ACHN (cell line): ENCODE results near the gene CKB.

ENCODE experiments used
- DNase-seq: peaks from one replicate; pipeline ENCODE4 v3.0.0-alpha.2; 2015
- in situ Hi-C: cut with HindIII; loops from 2 replicates; pipeline ENCODE4 v1.10.0; 2017; ENCODE audit warnings: low sequenced_read_pairs, low pct_ligation_motif_present, low pct_unique_long_range_greater_than_20kb

CKB gene

DNA sequence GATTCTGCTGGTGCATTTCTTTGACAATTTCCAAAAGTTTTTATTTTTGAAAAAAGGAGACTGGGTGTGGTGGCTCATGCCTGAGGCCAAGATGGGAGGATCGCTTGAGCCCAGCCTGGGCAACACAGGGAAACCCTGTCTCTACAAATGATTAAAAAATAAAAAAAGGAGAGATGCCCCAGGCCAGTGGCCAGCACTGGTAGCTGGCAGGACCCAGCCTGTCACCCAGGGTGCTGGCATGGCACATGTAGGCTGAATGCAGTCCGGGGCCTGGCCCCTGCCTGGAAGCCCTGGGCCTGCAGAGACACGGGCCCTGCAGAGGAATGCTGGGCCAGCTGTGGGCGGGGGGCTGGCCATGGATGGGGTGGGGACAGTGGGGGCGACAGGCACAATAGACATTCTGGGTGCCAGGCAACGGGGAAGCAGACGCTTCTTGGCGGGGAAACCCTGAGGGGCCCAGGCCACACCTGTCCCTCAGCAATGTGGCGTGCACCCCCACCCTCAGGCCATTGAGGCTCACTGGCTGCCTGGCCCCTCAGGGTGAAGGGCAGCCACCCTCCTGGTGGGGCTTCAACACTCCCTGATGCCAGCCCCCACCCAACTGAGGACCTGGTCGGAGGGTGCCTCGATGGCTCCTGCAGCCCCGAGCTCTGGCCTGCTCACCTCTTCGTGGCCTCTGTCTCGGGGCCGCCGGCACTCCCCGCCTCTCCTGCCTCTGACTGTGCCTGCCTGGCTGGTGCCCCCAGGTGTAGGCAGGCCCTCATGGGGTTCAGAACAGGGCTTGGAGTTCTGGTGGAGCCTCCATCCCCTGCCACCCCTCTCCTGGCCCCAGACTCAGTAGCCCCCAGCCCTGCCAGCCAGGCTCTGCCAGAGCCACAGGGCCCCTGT, 18.4 kb upstream of the CKB start:
- in situ Hi-C loops = no loop called here
- DNase-seq = no peak

DNA sequence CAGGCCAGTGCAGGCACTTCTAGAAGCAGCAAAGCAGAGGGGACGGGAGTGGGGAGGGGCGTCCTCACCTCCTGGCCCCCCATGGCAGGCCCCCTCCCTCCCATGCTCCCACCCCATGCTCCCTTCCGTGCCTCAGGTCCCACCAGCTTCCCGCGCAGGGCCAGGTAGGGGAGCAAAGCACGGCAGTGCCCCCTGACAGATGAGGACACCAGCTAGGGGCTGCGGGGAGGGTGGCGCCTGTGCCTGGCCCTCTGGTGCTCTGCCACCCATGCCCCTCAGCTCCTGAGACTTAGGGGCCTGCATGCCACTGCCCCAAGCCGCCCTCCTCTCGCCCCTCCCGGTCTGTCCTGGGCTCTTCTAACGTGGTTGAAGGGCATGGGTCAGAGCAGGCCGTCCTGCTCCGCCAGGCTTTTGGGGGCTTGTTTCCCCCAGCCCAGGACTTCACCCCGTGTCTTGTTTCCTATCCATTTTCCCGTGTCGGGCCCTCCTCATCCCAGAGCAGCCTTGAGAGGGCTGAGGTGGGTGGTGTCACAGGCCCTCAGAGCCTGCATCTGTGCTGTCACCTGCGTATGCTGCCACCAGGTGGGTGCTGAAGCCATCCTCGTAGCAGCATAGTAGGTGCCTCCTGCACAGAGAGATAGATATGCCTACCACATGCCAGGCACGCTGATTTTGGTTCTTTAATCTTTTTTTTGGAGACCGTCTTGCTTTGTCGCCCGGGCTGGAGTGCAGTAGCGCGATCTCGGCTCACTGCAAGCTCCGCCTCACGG, 16.6 kb upstream of the CKB start:
- no peak for DNase-seq
- in situ Hi-C loops = no loop called here

DNA sequence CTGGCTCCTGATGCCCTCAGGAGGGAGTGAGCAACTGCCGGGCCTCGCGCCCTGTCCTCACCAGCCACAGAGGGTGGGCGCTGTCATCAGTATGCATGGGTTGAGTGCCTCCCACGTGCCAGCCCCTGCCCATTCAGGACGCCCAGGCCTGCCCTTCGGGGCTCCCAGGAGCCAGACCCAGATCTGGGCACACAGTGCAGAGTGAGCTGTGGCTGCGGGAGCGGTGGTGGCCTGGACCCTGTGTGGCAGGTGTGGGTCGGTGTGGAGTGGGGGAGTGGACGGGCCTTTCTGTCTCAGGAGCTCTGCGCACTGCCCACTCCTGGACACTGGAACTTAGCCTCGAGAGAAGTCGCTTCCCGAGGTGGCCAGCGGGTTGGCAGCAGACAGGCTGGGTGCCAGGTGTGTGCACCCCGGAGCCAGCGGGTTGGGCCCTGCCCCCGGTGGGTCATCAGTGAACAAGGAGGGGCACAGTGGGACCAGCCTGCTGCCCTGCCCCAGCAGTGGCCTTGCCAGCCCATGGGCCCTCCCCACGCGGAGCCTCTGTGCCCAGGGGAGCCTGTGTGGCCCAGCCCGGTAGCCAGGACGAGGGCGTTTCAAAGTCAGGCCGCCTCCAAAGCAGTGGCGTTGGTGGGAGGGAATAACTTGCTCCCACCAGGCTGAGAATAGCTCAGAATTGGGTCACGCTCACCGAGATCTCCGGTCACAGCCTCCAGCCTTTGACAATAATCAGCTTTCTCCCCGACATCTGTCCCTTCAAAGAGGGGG, 15.8 kb upstream of the CKB start:
- DNase-seq = no peak
- in situ Hi-C loops = no loop called here

DNA sequence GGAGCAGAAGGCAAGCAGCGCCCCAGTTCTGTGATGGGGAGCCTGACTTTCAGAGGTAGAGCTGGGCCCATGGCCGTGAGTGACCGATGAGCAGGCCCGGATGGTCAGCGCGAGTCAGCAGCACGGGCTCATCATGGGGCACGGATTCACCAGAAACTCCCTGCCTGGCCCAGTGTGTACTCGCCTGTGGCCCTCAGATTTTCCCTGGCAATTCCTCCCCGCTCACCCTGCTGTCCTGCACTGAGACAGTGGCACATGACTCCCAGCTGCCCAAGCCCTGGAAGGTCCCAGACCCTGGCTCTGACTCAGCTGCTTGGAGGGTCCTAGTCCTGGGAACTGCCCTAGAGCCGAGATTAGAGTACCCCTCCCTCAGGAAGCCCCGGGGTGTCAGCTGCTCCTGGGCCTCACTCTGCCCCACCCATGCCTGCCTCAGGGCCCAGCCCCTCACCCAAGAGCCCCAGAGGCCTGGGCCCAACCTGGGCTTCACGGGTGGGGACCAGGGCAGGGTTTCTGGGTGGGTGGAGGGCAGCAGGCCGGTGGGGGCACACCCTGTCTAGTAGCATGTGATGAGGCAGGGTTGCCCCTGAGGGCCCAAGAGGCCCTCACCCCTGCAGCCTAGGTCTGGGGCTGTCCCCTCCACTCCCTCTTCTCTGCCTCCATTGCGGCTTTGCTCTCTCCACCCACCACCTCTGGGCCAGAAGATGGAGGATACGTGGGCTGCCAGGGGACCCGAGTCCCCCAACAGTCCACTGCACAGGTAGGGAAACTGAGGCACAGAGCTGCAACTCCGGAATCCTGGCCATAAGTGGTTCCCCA, 14.8 kb upstream of the CKB start:
- DNase-seq = no peak
- in situ Hi-C loops = no loop called here

DNA sequence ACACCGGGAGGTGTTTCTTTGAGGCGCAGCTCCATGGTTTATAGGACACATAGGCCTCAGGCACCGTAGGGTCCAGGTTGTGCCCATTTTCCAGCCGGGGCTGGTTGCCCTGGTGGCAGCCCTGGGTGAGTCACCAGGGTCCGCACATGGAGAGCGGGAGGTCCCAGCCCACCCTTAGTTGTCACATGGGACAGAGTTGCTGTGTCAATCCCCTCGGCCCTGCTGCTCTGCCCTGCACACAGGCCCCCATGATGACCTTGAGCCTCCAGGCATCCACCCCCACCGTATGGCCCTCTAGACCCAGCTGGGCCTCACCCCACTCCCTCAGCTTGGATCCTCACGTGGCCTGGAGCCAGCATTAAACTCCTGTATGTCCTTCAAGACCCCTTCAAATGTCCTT, 14.1 kb upstream of the CKB start:
- DNase-seq = no peak
- in situ Hi-C loops = no loop called here

DNA sequence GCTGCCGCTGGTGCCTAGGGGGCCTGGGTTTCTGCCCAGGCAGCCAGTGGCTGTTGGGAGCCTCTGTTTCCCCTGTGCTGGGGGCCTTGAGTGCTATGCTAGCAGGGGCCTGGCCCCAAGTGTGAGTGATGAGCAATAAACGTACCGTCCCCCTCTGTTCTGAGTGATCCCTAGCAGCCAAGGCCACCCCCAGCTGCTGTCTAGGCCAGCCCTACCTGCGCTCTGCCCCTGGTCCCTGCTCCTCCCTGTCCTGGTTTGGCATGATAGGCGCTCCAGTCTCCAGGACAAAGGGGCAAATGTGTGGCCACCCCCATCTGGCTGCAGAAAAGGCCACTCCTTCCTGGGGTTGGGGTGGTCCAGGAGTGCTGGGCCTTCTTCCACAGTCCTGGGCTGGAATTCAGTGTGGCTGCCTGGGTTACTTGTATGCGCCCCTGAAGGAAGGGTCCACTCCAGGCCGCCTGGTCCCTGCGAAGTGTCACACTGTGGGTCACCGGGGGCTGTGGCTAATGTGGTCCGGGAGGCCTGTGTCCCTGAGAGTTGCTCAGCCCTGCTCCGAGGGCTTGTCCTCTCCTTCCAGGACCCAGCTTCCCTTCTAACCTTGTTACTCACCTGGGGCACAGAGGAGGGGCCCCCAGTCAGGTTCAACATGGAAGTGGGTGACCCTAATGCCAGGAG, 13.4 kb upstream of the CKB start:
- in situ Hi-C loops = no loop called here
- DNase-seq = no peak

DNA sequence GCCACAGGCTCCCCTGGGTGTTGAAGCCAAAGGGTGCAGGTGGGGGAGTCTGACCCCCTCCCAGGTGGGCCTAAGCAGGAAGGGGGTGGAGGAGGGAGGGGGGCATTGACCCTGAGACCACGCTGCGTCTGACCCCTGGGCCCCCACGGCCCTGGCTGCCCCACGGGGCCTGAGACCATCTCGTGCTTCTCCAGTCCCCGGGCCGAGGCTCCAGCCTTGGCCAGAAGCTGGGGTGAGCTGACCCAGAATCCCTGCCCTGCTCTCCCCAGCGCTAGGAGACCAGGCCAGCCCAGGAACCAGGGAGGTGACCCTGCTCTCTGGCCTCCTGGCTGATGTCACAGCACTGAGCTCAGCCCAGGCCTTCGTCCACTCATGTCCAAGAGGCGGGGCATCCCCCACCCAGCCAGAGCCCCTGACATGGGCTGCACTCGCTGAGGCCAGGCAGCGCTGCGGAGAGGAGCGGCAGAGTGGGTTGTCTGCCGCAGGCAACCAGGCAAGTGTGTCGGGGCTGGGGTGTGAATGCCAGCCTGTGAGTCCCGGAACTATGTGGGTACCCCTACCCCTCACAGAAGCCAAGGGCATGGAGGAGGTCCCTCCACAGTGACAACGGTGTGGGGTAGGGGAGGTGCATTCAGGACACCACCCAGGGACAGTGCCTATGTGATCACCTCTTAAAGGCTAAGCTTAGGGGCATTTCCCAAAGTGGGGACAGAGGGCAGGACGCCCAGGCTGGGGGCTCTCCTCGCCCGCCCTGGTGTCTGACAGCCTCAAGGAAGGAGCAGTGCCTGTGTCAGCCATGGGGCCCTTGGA, 12.7 kb upstream of the CKB start:
- no peak for DNase-seq
- in situ Hi-C loops = no loop called here

DNA sequence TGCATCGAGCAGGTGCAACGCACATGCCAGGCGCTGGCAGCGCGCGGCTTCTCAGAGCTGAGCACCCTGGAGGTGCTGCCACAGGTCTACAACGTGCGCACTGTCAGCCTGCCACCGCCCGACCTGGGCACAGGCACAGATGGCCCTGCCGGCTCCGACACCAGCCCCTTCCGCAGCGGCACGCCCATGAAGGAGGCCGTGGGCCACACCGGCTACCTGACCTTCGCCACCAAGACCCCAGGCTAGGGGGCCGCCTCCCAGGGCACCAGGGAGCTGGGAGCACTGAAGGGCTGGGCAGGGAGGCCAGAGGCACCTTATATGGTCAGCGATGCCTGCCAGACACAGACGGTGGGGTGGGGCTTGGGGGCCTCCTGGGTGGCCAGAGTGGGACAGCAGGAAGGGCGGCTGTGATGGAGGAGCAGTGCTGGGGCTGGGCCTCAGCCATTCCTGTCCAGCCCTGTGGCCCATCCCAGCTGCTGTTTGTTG, 12.0 kb upstream of the CKB start:
- in situ Hi-C loops = no loop called here
- no peak for DNase-seq

DNA sequence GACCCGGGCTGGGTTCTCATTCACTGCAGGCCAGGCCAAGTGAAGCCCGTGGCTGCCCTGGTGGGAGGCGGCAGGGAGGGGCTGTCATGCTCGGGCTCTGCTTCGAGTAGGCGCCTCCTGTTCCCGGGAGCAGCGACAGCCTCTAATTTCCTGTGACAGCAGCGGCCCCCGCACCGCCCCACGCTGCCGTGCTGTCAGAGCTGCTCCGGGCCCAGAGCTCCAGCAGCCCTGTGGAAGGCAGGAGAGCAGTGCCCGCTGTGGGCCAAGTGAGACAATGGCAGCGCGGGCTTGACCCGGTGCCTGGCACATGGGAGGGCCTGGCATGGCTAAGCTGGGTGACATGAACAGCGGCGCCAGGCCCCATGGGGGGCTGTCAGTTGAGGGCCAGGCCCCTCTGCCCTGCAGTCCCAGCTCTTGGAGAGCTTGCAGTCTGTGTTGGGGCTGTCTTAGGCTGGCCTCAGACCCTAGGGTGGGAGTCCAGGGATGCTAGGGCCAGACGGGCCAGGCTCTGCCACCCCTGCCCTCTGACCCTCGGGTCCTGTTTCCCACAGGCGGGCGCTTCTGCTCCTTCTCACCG, 11.5 kb upstream of the CKB start:
- in situ Hi-C loops = no loop called here
- DNase-seq = no peak

DNA sequence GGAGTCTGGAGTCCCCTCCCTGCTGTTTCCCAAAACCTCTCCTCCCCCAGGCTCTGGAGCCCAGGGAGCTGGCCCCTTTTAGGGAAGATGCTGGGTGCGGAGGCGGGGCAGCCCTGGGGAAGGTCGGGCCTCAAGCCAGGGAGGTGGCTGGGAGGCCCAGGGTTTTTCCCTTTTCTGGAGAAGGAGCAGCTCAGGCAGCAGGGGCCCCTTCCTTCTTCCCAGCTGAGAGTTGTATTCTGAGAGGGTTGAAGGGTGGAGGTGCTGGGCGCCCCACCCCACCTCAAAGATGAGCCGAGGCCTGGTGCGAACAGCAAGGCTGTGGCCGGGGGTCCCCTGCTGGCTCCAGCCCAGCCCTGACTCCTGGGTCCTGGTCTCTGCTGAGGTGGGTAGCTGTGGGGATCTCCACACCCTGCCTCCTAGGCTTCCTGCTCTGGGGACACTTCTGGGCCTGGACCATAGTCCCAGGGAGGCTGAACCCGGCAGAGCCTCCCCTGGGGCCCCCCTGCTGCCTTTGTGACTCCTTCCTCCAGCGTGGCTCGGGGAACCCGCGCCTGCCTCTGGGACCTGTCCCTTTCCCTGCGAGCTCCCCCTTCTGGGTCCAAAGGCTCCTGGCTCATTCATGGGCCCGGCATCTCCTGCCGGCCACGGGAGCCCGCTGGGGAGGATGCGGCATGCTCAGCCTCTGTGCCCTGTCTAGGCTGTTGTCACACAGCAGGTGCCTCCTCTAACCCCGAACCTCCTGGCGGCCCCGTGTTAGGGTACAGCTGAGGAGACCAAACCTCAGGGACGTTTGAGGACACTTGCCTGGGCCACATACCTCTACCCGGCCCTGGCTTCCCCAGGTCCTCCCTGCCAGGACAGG, 10.7 kb upstream of the CKB start:
- in situ Hi-C loops = no loop called here

DNA sequence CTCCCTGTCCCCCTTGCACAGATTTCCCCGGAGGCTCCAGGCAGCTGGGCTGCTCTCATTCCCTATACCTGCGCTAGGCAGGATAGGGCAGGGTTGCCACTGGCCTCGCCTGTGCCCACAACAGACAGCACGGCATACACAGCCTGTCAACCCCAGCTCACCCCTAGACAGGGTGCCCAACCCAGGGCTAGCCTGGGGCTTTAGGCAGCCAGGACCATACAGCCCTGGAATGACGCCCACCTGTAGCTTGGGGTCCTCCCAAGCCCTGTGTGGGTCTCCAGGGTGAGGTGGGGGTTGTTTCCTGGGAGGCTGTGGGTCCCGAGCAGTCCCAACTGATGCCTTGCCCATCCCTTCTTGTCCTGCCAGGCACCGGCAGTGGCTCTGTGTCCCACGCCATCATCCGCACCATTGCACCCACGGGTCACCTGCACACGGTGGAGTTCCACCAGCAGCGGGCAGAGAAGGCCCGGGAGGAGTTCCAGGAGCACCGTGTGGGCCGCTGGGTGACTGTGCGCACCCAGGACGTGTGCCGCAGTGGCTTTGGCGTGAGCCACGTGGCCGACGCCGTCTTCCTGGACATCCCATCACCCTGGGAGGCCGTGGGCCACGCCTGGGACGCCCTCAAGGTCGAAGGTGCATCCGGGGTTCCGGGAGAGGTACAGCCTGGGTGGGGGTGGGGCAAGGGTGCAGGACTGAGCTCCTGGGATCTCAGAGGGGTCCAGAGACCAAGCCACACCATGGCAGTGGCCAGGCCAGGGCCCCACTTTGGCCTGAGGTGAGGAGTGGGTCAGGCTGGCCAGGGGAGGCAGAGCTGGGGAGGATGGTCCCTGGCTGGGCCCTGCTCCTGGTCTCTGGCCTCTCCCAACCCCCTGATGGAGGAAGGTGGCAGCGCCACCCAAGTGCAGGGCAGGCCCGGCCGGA, 9.8 kb upstream of the CKB start:
- DNase-seq = no peak
- in situ Hi-C loops = no loop called here

More for the DNA sequence above, 10.7 kb upstream of the CKB start:
- DNase-seq = no peak

DNA sequence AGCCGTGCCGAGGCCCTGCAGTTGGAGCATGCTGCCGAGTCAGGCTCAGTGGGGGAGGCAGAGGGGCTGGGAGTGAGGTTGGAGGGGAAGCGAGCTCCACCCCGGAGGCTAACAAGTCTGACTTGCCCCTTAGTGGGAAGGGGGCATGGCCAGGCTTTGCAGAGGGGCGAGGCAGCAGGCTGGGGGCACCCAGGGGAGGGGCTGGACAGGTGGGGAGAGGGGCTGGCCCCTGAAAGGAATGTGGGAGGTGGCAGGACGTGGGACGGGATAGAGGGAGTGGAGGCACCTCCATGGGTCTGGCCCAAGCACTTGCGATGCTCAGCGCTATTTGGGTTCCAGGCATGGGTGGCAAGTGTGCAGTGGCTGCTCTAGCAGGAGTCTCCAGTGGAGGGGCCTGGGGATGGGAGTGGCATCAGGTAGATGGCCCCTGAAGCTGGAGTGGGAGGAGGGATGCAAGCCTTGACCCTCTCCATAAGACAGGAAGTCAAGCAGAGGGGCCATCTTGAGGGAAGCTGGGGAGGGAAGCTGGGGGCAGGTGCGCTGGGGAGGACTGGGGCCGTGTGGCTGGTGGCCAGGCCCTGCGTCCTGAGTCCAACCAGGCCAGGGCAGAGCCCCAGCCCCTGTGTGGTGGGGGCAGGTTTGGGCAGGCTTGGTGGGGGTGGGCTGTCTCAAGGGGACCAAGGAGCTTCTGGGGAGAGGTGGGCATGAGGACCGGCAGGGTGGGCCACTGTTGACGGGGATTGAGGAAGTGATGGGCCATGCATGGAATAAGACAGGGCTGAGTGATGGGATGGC, 9.0 kb upstream of the CKB start:
- in situ Hi-C loops = no loop called here
- no peak for DNase-seq

DNA sequence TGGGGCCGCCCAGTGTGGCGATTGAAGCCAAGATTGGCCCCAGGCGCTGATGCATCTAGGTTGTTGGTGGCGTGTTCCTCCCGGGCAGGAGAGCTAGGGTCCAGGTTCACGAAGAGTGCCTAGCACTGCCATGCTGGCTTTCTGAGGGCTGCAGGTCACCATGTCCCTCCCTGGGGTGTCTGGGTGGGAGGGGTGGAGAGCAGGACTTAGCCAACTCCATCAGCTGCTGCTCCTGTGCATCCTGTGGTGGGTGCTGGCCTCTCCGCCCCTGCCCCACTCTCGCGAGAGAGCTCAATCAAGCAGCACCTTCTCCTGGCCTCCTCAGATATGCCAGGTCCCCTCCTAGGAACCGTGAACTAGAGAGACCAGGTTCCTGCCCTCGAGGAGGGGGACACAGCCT, 8.2 kb upstream of the CKB start:
- no peak for DNase-seq
- in situ Hi-C loops = no loop called here

DNA sequence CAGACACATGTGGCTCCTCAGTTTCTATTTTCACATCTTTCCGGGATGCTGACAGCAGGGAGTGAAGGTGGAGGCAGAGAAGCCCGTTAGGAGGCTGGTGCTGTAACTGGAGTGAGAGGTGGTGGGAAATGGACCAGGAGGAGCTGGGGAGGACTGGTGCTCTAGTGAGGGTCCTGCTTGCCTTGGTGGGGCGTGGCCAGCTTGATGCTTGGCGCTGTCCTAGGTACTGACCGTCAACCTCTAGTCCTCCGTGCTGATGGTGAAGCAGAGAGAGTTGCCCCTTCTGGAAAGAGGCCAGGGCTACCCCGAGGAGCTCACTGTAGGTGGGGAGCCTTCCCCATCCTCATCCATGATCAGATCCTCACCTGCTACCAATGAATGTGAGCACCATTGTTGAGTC, 7.8 kb upstream of the CKB start:
- in situ Hi-C loops = no loop called here
- DNase-seq = no peak
